Measurements from ENCODE around the gene TLE1.
"Not testable (repeated sequence)": the region's sequence is repeated elsewhere in the genome, so short reads cannot be mapped to it uniquely, and the experiment has no call there.

TLE1 gene
- 0.14 to 0.96 (median 0.27) reads per million in 3 experiments for total RNA-seq

GRCh38 chr9:81689343-81690175 is at the start of gene TLE1:
TSS of gene TLE1 (minus strand) at chr9:81689547. CDS start at chr9:81688240, 1,307 bp downstream.
- DNase-seq, result peak; percentile 63

GRCh38 chr9:81737871-81738507 is 48.6 kb upstream of the TLE1 start:
- DNase-seq, result no peak

GRCh38 chr9:81730498-81730897 is 41.2 kb upstream of the TLE1 start:
- not testable (repeated sequence) for DNase-seq

- no peak for DNase-seq
Measured at GRCh38 chr9:81729135-81729534, 39.8 kb upstream of the TLE1 start.

GRCh38 chr9:81724242-81724889 is 35.0 kb upstream of the TLE1 start:
- no peak for DNase-seq

GRCh38 chr9:81722277-81722676 is 32.9 kb upstream of the TLE1 start:
- DNase-seq, result no peak

GRCh38 chr9:81720450-81721086 is 31.2 kb upstream of the TLE1 start:
- DNase-seq, result no peak

GRCh38 chr9:81719972-81720371 is 30.6 kb upstream of the TLE1 start:
- DNase-seq, result no peak

- no peak for DNase-seq
Measured at GRCh38 chr9:81718244-81718643, 28.9 kb upstream of the TLE1 start.

- no peak for DNase-seq
Measured at GRCh38 chr9:81717747-81718077, 28.4 kb upstream of the TLE1 start.

GRCh38 chr9:81717061-81717746 is 27.9 kb upstream of the TLE1 start:
- no peak for DNase-seq

- no peak for DNase-seq
Measured at GRCh38 chr9:81716409-81716808, 27.1 kb upstream of the TLE1 start.

- DNase-seq, result no peak
Measured at GRCh38 chr9:81705578-81705977, 16.2 kb upstream of the TLE1 start.

- DNase-seq, result no peak
Measured at GRCh38 chr9:81694541-81694940, 5.2 kb upstream of the TLE1 start.

- DNase-seq, result no peak
Measured at GRCh38 chr9:81693671-81694378, 4.5 kb upstream of the TLE1 start.

- no peak for DNase-seq
Measured at GRCh38 chr9:81690251-81690851, 1.0 kb upstream of the TLE1 start.

GRCh38 chr9:81689093-81689342 is 329 bp downstream of the TLE1 start:
- not testable (repeated sequence) for DNase-seq

- not testable (repeated sequence) for DNase-seq
Measured at GRCh38 chr9:81688262-81689092, 870 bp downstream of the TLE1 start.

- DNase-seq, result no peak
Measured at GRCh38 chr9:81687521-81688261, 1.7 kb downstream of the TLE1 start.
